ENCODE measurements around the gene BCAS1. TPM values are rescaled to one million over a fixed set of nuclear protein-coding genes. Genes with fewer than 3 reads are reported as not detected.
"Not testable (repeated sequence)": the region's sequence is repeated elsewhere in the genome, so short reads cannot be mapped to it uniquely, and the experiment has no call there.

The BCAS1 gene
- total RNA-seq, 1 donor from 2014 or later = not detected

DNA sequence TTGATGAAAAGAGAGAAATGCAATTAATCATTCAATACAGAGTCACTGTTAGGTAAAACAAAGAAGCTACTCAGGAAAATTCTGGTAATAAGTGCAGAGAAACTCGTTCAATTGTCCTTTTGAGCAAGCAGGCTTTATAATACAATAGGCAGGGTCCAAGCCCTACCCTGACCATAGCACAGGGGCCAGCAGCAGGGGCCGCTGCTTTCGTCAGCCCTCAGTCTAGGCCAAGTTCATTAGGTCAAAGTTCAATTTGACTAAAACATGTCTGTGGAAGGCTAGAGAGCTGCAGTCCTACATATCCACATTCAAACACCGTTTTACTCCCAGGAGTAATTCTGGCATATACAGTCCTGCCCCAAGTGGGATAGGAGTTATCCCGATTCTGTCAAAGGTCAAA lies 94.6 kb downstream of the BCAS1 start:
- peaks cover 6% of the 10 kb centered on the region for H3K27me3 Mint-ChIP-seq (ENCODE audit: unreplicated experiment)
- peaks cover 4% of the 10 kb centered on the region for H3K9me3 Mint-ChIP-seq (ENCODE audit: unreplicated experiment)
- no peak overlapping the region for H3K27ac Mint-ChIP-seq (ENCODE audit: unreplicated experiment)
- TF ChIP-seq, protein P1, sequence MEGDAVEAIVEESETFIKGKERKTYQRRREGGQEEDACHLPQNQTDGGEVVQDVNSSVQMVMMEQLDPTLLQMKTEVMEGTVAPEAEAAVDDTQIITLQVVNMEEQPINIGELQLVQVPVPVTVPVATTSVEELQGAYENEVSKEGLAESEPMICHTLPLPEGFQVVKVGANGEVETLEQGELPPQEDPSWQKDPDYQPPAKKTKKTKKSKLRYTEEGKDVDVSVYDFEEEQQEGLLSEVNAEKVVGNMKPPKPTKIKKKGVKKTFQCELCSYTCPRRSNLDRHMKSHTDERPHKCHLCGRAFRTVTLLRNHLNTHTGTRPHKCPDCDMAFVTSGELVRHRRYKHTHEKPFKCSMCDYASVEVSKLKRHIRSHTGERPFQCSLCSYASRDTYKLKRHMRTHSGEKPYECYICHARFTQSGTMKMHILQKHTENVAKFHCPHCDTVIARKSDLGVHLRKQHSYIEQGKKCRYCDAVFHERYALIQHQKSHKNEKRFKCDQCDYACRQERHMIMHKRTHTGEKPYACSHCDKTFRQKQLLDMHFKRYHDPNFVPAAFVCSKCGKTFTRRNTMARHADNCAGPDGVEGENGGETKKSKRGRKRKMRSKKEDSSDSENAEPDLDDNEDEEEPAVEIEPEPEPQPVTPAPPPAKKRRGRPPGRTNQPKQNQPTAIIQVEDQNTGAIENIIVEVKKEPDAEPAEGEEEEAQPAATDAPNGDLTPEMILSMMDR (IDR thresholded peaks at IDR 0.05) = no peak
- no peak overlapping the region for H3K4me3 Mint-ChIP-seq (ENCODE audit: unreplicated experiment)
- no peak for DNase-seq (ENCODE audit: extremely low spot score, unreplicated experiment)
- no peaks in the 10 kb centered on the region for H3K36me3 Mint-ChIP-seq (ENCODE audit: unreplicated experiment)
- H3K4me1 Mint-ChIP-seq (ENCODE audit: unreplicated experiment) = no peaks in the 10 kb centered on the region

DNA sequence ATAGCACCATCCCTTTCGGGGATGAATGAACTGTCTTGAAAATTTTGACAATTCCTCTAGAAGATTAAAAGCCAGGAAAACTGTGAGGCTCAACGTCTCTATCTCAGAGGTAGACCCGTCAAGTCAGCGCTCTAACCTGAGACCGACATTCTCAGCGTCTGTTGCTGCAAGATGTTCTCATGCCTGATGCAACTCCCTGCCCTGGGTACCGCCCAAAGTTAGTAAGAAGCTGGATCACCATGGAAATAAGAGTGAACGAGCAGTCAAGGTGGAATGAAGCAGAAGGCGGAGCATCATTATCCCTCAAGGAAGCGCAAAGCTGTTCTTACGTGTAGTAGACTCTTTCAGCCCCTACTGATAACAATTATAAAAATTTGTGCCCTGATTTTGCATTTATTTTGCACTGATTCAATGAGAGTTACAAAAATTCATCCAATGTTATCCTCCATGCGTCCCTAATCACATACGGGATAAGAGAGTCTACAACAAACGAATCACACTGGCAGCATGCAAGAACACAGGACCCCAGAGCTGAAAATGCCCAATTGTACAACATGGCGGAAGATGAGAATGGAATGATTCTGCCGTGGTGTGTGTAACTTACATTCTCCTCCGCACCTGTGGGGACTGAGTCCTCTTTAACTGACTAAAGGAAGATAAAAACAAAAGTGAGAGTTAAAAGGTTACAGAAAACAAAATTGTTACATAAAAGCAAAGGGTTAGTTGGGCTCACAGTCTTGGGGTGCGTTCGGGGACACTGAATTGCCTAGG lies 95.4 kb downstream of the BCAS1 start:
- H3K9me3 Mint-ChIP-seq (ENCODE audit: unreplicated experiment) = peaks cover 4% of the 10 kb centered on the region
- H3K4me1 Mint-ChIP-seq (ENCODE audit: unreplicated experiment) = no peaks in the 10 kb centered on the region
- TF ChIP-seq, protein P1 (IDR thresholded peaks at IDR 0.05) = no peak
- no peak for DNase-seq (ENCODE audit: extremely low spot score, unreplicated experiment)
- no peak overlapping the region for H3K27ac Mint-ChIP-seq (ENCODE audit: unreplicated experiment)
- no peak overlapping the region for H3K4me3 Mint-ChIP-seq (ENCODE audit: unreplicated experiment)
- peaks cover 7% of the 10 kb centered on the region for H3K27me3 Mint-ChIP-seq (ENCODE audit: unreplicated experiment)
- H3K36me3 Mint-ChIP-seq (ENCODE audit: unreplicated experiment) = no peaks in the 10 kb centered on the region

DNA sequence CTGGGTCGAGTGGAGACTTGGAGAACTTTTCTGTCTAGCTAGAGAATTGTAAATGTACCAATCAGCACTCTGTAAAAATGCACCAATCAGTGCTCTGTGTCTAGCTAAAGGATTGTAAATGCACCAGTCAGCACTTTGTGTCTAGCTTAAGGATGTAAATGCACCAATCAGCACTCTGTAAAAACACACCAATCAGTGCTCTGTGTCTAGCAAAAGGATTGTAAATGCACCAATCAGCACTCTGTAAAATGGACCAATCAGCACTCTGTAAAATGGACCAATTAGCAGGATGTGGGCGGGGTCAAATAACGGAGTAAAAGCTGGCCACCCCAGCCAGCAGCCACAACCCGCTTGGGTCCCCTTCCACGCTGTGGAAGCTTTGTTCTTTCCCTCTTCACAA lies 96.5 kb downstream of the BCAS1 start:
- not testable (repeated sequence) for H3K4me1 Mint-ChIP-seq (ENCODE audit: unreplicated experiment); H3K4me3 Mint-ChIP-seq (ENCODE audit: unreplicated experiment); H3K27ac Mint-ChIP-seq (ENCODE audit: unreplicated experiment); H3K27me3 Mint-ChIP-seq (ENCODE audit: unreplicated experiment); H3K9me3 Mint-ChIP-seq (ENCODE audit: unreplicated experiment); DNase-seq (ENCODE audit: extremely low spot score, unreplicated experiment); H3K36me3 Mint-ChIP-seq (ENCODE audit: unreplicated experiment)

DNA sequence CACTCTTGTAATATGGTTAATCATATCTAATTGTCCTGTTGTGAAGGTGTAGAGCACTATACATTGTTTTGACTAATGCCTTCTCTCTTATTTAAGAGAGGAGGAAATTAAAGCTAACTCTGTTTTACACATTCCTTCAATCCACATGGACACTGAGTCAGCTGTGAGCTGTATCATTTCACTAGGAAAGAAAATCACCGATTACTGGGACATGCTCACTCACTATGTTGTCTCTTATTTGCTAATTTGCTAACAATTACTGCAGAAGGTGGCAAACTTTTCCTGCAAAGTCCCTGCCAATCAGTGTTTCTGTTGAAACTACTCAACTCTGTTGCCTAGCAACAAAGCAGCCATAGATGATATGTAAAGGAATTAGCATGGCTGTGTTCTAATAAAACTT lies 98.2 kb downstream of the BCAS1 start:
- Mint-ChIP-seq H3K4me1 (ENCODE audit: unreplicated experiment) (no peaks in the 10 kb centered on the region), H3K4me3 (ENCODE audit: unreplicated experiment) (no peak overlapping the region), H3K27ac (ENCODE audit: unreplicated experiment) (no peak overlapping the region), H3K9me3 (ENCODE audit: unreplicated experiment) (peaks cover 4% of the 10 kb centered on the region), H3K36me3 (ENCODE audit: unreplicated experiment) (no peaks in the 10 kb centered on the region), H3K27me3 (ENCODE audit: unreplicated experiment) (peaks cover 7% of the 10 kb centered on the region)
- TF ChIP-seq, protein P1 (IDR thresholded peaks at IDR 0.05) = no peak
- DNase-seq (ENCODE audit: extremely low spot score, unreplicated experiment) = no peak

- H3K27me3 Mint-ChIP-seq (ENCODE audit: unreplicated experiment) = peaks cover 5% of the 10 kb centered on the region
- TF ChIP-seq, protein P1 (IDR thresholded peaks at IDR 0.05) = no peak
- no peak overlapping the region for H3K4me3 Mint-ChIP-seq (ENCODE audit: unreplicated experiment)
Measured at GRCh38 chr20:53971096-53971683, 99.2 kb downstream of the BCAS1 start.

More at GRCh38 chr20:53971096-53971683, 99.2 kb downstream of the BCAS1 start:
- no peak for DNase-seq (ENCODE audit: extremely low spot score, unreplicated experiment)
- Mint-ChIP-seq H3K36me3 (ENCODE audit: unreplicated experiment) (no peaks in the 10 kb centered on the region), H3K27ac (ENCODE audit: unreplicated experiment) (no peak overlapping the region), H3K9me3 (ENCODE audit: unreplicated experiment) (peaks cover 4% of the 10 kb centered on the region), H3K4me1 (ENCODE audit: unreplicated experiment) (no peaks in the 10 kb centered on the region)

Measured in osteocyte (in vitro differentiated cells).